NCI-H1436 (cell line): ENCODE results near the gene MAPK6.
A peak's percentile ranks its signal among the peaks of the same experiment; 100 is the strongest.
"Not testable (repeated sequence)": the region's sequence is repeated elsewhere in the genome, so short reads cannot be mapped to it uniquely, and the experiment has no call there.

Source experiments
- DNase-seq: peaks from one replicate; lab custom pipeline; 2025; lab: John Stamatoyannopoulos, UW

MAPK6 gene

DNA sequence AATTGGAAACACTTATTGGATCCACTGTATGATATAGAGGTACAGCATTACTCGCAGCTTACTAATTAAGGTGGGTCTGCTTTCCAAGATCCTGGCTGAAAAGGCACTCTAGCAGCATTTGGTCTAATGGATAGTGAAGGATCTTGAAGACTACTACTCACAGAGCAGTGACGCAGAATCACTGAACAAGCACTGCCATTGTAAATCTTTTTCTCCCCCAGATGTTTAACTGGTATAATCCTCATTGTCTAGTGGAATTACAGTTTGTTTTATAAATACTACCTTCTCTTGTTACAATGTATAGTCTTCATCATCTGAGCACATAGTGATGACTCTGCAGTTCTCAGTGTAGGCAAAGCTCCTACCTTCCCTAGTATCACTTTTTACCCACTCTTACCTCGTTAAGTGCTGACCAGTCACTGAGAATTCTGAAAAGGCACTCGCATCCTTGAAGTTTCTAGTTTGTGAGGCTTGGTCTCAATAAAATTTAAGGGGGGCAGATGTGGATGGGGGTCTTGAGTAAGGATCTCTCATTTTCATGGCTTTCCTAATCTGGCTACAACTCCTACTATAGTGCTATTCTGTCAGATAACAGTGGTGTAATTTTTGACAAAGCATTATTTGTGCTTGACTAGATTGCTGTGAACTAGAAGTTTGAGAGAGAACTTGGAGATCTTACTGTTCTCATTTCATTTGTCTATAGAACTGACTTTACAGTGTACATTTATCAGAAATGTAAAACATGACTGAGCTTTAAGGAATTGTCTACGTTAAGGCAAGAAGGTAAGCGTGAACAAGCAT, 23.2 kb downstream of the MAPK6 start:
- no peak for DNase-seq

DNA sequence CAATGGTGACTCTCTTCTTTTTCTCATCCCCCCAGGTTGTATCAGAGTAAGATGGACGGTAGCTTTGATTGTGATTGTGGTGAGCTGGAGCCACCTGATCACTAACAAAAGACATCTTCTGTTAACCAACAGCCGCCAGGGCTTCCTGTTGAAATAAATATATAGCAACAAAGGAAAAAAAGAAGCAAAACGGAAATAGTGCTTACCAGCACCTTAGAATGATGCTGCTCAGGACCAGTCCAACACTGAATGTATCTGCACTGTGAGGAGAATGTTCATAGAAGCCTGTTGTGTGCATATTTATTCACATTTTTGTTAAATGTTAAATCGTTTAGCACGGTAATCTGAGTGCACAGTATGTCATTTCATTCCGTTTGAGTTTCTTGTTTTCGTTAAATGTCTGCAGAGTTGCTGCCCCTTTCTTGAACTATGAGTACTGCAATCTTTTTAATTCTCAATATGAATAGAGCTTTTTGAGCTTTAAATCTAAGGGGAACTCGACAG, 26.8 kb downstream of the MAPK6 start:
- DNase-seq, result not testable (repeated sequence)

DNA sequence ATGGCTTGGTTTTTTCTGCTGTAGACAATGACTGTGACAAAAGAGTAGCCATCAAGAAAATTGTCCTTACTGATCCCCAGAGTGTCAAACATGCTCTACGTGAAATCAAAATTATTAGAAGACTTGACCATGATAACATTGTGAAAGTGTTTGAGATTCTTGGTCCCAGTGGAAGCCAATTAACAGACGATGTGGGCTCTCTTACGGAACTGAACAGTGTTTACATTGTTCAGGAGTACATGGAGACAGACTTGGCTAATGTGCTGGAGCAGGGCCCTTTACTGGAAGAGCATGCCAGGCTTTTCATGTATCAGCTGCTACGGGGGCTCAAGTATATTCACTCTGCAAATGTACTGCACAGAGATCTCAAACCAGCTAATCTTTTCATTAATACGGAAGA, 27.5 kb downstream of the MAPK6 start:
- DNase-seq, result not testable (repeated sequence)

DNA sequence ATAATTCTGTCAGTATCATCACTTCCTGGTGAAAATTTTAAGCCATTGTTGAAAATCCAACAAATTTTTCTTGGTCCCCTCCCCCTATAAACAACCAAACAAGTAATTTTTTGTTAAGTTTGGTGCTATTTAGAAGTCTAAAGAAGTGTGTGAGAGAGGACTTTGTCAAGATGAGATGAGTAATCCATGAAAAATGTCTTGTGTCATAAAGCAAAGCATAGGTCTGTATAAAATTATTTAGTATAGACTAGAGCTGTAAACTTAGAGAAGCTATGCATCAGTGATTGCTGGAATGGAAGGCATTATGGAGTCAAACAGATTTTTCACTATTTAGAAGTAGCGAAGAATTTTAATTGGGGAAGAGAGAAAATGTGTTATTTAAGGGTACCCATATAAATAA, 31.4 kb downstream of the MAPK6 start:
- no peak for DNase-seq

DNA sequence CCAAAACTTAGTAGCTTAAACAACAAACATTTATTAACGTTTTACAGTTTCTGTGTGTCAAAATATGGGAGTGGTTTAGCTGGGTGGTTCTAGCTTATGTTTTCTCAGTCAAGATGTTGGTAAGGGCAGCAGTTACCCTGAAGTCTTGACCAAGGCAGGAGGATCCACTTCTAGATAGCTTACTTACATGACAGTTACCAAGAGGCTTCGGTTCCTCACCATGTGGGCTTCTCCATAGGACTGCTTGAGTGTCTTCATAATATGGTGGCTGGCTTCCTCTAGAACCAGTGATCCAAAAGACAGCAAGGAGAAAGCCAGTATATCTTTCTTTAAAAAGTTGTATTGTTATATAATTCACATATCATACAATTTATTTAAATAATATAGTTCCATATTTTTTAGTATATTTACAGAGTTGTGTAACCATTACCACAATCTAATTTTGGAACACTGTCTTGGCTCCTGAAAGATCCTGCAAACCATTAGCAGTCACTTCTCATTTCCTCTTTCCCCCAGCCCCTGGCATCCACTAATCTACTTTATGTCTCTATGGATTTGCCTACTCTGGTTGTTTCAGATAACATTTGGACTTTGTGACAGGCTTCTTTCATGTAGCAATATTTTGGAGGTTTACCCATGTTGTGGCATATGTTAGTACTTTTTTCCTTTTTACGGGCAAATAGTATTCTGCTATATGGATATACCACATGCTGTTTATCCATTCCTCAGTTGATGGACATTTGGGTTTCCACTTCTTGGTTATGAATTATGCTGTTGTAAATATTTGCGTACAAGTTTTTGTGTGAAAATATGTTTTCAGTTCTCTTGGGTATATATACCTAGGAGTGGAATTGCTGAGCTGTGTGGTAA, 33.3 kb downstream of the MAPK6 start:
- DNase-seq, result no peak

DNA sequence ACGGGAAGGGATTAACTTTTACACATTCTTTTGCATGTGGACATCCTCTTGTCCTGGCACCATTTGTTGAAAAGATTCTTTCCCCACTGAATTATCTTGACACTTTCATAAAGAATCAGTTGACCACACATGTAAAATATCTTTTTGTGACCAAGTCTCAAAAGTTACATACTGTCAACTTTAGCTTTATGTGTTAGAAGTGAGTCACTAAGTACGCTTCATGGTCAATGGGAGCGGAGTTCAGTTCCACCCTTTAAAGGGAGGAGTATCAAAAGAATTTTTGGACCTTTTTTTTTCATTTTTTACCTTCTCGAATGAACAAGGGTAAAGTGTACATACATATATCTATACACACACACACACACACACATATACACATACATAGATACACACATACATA, 35.4 kb downstream of the MAPK6 start:
- no peak for DNase-seq

DNA sequence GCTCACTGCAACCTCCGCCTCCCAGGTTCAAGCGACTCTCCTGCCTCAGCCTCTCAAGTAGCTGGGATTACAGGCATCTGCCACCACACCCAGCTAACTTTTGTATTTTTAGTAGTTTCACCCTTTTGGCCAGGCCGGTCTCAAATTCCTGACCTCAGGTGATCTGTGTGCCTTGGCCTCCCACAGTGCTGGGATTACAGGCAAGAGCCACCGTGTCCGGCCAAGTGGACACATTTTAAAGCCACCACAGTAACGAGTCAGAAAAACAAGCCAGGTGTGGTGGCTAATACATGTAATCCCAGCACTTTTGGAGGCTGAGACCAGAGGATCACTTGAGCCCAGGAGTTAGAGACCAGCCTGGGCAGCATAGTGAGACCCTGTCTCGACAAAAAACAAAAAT, 35.8 kb downstream of the MAPK6 start:
- not testable (repeated sequence) for DNase-seq

DNA sequence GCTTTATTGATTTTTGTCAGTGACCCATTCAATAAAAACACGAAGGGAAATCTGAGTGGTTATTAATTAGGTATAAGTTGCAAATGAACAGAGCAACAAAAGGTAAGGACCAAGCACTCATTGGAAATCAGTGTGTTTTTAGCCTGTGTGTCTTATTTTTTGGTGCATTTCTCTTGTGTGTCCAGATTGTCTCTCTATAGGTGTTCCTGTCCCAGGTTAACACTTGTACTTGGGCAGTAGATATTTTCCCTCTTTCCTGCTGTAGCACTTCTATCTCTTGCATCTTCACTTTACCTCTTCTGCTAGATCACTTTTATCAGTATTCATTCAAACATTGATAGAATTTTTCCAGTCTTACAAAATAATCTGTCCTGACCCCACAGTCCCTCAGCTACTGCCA, 37.0 kb downstream of the MAPK6 start:
- DNase-seq, result no peak

DNA sequence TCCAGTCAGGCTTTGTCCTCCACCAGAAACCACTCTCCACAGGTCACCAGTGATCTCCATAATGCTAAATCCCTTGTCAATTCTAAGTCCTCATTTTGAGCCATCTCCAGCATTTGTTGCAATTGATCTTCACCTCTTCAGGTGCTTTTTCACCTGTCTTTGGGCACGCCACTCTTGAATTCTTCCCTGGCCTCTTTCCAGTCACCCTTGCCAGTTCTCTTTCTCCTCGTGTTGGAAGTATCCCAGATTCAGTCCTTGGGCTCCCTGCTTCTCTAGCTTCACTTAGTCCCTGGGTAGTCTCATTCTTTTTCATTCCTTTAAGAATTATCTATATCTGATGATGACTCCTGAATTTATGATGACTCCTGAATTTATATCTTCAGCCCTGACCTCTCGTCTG, 37.5 kb downstream of the MAPK6 start:
- no peak for DNase-seq

DNA sequence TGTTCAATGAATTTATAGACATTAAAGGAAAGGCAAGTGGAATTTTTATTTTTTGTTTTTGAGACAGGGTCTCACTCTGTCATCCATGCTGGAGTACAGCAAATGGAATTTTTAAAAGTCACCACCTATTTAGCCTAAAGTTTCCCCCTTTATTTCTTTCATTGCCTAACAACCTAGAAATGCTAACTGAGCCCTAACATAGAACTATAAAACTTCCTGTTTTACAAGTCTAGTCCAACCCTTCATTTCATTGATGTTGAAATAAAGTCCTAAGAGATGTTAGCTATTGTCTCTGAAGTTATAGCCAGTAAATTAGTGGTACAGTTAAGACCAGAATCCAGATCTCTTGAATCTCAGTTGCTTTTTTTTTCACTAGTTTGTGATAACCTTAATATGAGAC, 39.0 kb downstream of the MAPK6 start:
- DNase-seq, result no peak

DNA sequence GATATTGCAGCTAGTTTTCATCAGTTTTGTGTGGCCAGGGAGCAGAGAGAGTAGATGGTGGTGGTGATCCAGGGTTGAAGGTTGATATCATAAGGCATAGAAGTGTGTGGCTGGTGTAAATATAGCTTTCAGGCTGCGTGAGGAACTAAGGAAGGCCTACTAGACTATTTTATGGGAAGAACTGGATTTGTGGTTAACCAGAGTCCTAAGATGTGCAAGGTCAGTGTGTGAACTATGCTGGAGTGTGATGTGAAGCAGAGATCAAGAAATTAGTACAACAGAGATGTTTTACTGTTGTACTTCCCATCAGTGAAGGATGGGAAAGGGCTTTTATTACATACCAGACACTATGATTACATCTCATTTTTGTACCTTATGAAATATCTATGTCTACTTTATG, 41.5 kb downstream of the MAPK6 start:
- DNase-seq, result no peak

DNA sequence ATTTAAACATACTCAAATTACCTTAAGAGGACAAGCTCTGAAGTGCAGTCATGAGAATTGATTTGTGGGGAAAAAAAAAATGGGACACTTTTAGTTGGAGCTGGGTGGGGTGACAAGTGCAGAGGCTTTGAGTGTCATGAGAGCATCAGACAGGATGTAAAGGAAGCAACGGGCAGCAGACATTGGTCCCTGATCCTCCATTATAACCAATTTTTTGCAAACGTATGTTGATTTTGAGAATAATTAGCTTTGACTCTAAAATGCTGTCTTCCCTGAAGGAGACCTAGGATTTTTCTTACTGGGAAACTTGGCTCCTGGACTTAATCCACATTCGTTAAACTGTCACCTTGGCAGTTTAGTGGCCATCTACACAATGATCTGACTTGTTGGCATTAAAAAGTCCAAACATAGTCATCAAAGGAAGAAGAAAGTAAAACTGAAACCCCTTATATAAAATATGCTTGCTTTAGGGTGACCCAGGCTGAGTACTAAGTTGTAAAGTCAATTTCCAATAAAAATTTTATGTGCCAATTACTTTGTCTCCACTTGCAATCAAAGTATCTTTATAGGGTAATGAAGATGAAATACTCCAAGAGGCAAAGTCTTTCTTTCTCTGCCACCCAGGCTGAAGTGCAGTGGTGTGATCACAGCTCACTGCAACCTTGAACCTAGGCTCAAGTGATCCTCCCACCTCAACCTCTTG, 48.0 kb downstream of the MAPK6 start:
- DNase-seq, result no peak

DNA sequence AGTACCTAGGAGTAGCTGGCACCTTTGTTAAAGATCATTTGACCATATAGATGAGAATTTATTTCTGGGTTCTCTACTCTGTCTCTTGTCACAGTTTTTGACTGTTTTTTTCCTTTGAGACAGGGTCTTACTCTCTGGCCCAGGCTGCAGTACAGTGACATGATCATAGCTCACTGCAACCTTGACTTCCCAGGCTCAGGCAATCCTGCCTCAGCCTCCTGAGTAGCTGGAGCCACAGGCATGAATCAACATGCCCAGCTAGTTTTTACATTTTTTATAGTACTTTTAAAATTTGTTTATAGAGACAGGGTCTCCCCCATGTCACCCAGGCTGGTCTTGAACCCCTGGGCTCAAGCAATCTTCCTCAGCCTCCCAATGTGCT, 48.5 kb downstream of the MAPK6 start:
- no peak for DNase-seq

DNA sequence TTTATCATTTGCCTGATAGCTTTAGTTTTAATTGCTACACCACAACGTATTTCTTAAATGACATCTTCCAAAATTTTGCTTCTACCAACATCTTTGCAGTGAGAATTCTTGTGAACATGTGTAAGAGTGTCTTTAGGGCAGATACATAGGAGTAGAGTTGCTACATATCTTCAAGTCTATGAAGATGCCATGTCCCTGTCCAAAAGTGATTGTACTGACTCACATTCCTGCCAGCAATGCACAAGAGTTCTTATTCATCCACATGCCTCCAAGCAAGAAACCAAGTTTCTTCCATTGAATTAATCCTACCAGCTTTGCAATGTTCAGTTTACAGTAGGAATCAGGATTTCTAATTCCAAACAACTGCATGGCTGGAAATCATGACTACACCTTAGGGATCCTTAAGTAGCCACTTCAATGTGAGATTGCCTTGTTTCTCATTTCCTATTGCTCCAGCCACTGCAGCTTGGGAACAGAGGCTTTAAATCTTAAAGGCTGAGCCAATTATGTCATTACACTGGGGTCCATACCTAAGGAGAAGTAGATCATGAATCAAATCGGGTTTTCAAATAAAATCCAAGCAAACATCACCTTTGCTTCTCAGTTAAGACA, 49.1 kb downstream of the MAPK6 start:
- DNase-seq, result no peak

DNA sequence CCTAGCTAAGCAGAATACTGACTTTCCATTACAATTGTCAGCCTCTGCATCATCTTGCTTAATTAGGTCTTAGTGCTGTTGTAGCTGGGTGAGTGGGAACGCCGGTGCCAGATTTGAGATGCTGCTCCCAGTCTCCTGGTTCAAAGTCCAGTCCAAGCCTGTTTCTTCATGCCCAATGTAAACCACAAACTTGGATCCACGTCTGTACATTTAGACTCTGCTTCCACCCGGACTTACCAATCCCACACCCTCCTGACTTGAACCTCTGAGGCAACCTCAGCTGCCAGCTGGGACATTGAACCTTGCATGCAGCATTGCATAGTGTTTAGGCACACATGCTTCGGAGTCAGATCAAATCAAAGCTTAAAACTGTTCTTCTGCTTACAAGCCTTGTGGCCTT, 50.5 kb downstream of the MAPK6 start:
- DNase-seq, result no peak

DNA sequence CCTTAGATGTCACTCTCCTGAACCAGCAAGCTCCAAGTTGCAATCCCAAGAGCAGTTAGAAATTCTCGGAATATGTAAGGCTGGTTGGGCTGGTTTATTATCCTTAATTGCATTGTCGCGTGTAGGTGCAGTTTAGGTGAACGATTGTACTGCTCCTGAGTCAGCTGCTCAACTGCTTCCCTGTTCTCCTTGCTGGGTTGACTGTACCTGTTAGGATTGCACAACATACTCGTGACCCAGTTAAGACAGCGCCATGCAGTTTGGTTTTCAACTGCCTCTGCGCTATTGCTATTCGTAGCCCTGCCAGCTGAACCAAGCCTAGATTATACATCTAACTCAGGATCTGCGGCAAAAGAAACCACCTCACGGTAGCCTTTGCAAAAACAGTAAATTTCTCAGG, 52.6 kb downstream of the MAPK6 start:
- DNase-seq, result no peak

DNA sequence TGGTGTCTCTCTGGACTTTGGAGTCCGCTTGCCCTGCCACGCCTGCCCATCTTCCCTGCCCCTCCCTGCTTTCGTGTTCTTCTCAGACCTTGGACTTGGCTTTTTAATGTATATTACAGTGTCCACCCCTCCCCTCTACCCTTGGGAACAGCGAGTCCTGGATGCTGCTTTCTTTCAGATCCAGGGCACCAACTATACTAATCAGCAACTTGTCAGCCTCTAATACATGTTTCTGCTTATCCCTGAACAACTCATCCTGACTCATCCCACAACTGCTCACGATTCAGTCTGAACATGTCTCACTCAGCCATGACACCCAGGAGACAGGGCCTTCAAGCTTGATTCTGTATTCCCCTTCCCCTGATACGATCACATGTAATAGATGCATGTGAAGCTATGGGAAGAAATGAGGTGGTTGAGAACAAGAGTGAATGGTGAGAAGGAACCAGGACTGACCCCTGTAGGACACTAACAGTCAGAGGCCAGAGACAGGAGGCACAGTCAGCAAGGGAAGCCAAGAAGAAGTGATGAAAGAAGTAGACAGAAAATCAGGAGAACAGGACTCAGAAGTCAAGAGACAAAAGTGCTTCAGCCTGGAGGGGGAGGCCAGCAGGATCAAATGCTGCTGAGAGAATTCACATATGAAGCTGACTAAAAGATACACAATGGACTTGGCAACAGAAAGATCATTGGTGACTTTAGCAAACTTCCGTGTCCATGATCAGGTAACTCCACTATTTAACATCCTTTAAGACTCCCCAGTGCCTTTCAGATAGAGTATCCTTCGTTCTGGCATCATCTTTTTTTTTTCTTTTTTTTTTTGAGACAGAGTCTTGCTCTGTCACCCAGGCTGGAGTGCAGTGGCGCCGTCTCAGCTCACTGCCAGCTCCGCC, 58.1 kb downstream of the MAPK6 start:
- no peak for DNase-seq

DNA sequence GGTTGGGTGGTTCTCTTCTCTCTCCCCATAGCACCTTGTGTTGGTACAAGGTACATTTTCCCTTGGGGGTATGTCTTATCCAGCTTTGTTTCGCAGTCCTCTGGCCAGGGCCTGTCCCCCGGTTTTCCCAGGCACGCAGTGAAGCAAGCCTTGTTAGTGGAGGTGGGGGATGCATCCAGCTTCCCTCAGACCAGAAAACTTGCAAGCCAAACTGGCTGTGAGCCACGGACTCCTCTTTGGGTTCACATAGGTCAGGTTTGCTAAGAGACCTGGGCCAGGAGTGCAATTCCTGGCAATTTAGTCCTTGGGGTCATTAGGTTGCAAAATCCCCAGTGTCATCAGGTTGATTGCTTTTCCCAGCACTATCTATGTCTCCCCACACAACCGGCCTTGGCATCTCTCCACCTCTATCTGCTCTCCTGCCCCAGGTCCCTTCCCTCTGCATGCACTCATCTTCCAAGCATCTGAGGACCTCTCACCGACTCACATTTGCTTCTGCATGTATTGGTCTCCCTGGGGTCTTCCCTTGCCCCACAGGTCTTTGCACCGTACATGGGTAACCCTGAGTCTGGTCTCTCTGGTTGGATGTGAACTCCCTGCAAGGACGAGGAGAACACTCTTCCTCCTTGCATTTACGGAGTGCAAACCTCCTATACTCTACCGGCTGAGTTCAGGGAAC, 59.3 kb downstream of the MAPK6 start:
- DNase-seq, result no peak

DNA sequence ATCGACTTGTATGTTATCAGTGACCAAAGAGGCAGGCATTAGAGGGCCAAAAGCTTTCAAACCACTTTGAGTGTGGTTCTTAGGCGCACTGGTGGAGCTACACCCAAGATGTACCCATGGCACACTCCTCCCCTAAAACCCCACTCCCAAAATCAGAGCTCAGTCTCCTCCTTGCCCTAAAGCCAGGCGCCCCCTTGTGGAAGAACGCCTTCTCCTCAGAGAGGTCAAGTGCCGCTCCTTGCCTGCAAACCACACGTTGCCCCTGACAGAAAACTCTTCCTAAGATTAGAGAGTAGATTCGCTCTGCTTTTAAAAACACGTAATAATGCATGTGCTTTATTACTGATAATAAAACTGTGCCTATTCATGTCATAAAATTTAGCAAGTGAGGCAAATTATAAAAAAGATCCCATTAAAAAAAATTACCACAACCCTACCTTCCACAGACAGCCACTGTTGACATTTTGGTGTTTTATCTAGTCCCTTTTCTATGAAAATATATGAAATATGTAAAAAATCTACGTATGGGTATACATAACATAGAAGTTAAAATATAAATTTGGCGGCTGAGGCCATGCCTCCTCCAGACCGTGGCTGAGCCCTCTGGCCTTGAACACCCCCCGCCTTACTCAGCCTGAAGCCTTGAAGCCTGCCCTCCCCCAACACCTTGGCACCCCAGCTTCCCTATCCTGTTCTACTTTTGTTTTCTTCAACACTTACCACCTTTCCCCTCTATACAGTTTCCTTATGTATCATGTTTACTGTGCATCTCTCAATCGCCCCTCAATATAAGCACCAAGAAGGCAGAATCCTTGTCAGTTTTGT, 60.1 kb downstream of the MAPK6 start:
- DNase-seq, result peak; percentile 82

DNA sequence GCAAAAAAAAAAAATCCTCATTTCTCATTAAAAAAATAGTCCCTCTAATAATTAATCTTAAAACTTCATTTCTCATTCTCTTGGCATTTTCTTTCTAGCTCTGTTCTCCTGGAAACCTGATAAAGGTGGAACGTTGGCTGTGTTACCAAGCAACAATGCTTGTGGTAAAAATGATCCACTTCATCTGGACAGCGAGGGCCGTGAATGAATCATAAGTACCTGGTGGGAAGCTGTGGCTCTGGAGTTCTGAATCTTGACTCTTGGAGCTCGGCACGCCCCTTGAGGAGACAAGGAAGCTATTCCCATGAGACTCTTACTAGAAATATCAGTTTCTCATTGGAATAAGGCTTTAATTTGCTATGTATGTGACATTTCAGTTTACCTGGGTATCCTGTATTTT, 61.0 kb downstream of the MAPK6 start:
- no peak for DNase-seq
